T-helper 1 cell treated with Interleukin-12 subunit alpha and Interleukin-12 subunit beta and Interleukin-4 antibody, amounts not matched to agents 30 ng/mL and 1 ng/mL, for 36 hours (primary cell): ENCODE data around the gene GHRL. TPM values are rescaled to one million over a fixed set of nuclear protein-coding genes. Genes with fewer than 3 reads are reported as not detected.

Experiments
- intact Hi-C: fragments of 100-400 bp; cut with micrococcal nuclease; formaldehyde crosslinking; loops from one replicate; pipeline ENCODE4 v1.15.1; 2024
- total RNA-seq: library from RNA; stranded (reverse); gene quantifications from 2 replicates; pipeline ENCODE4 v1.2.3, GENCODE V29; 2022

GHRL gene
- 3.2 and 6.9 TPM in 2 replicates for total RNA-seq

- intact Hi-C loops: no loop called here
Observed at GRCh38 chr3:10292505-10293419, at the start of gene GHRL. Gene GHRL (minus strand): TSS chr3:10292947. CDS start chr3:10290180, 2,767 bp downstream.

DNA sequence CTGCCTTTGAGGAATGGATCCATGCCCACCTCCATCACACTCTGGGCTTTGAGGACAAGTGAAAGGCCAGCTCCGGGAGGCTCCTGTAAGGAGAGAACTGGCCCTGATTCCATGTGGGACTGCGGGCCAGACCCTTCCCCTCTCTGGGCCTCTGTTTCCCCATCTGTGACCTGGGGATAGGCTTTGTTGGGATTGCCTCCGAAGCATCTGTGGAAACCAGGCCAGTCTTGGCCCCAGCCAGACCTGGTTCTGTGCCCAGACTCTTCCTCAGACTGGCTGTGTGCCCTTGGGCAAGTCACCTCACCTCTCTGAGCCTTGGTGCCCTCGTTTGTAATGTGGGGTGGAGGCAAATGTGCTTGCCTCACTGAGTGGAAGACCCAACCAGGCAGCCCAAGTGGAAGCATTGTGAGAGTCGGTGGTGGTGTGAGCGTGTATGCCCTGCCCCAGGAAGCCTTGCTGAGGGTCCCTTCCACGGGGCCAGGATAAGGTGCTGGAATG, 49.2 kb upstream of the GHRL start:
- intact Hi-C loops: no loop called here

- intact Hi-C loops: no loop called here
Observed at GRCh38 chr3:10340476-10340875, 47.7 kb upstream of the GHRL start.

- intact Hi-C loops: no loop called here
Observed at GRCh38 chr3:10340046-10340445, 47.3 kb upstream of the GHRL start.

DNA sequence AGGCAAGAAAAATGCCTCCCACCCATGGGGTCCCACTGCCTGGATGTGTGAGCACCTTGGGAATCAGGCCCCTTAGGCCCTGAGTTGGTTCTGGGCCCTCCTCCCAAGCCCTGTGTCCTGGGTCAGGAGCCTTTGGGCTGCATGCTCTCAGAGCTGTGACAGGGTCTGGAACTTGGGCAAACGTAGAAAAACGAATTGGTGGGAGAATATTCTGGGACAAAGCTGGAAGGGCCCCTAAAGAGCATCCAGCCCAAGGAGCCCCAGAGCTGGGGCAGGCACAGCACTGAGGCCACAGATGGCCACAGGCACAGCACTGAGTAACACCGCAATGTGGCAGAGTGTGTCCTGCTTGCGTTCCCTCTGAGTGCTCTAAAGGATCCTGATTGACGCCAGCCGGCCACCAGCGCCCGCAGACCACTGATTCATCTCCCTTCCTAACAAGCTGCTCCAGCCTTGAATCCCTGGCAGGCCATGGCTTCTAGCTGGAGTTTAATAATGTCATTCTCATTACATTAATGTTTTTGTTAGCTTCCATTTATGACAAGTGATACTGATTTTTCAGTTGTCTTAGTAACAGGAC, 46.7 kb upstream of the GHRL start:
- intact Hi-C loops: no loop called here

- intact Hi-C loops: no loop called here
Observed at GRCh38 chr3:10338591-10339353, 46.0 kb upstream of the GHRL start.

- intact Hi-C loops: no loop called here
Observed at GRCh38 chr3:10338164-10338470, 45.4 kb upstream of the GHRL start.

DNA sequence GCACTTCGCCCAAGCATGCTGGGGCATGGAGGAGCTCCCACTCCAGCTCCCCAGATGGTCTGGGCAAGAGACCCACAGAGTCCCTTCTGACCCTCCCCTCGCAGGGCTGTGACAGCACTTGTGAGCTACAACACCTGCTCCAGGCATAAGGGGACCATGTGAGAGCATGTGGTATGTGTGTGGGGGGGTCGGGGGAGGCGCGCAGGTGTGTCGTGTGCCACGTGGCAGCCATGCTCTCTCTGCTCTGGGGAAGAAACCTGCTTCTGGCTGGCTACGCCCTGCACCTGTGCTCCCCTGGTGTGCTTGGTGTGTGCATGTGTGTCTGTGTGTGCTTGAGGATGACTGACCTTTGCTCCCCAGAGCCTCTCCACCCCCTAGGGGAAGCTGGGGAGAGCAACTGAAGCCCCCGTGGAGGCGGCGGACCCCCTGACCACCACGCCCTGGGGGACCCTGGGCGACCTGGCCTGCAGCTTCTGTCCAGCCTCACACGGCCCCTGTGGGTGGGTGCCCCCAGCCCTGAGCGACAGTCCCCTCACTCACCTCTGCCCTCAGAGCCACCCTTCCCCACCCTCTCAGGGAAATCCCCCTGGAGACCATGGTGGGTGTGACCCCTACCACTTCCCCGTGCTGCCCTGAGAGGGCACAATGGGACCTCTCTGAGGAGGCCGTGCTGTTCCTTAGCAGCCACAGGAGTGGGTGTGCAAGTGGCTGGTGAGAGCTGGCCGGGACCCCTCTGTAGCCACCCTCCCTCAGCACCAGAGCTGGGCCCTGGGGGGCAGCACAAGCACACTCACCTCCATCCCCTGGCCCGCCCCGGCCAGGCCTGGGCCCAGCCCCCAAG, 44.8 kb upstream of the GHRL start:
- intact Hi-C loops: no loop called here

GRCh38 chr3:10336761-10337160, 44.0 kb upstream of the GHRL start:
- intact Hi-C loops: no loop called here

- intact Hi-C loops: no loop called here
Observed at GRCh38 chr3:10335871-10336622, 43.3 kb upstream of the GHRL start.

- intact Hi-C loops: no loop called here
Observed at GRCh38 chr3:10335190-10335738, 42.5 kb upstream of the GHRL start.

- intact Hi-C loops: no loop called here
Observed at GRCh38 chr3:10334459-10334858, 41.7 kb upstream of the GHRL start.

- intact Hi-C loops: no loop called here
Observed at GRCh38 chr3:10334042-10334441, 41.3 kb upstream of the GHRL start.

DNA sequence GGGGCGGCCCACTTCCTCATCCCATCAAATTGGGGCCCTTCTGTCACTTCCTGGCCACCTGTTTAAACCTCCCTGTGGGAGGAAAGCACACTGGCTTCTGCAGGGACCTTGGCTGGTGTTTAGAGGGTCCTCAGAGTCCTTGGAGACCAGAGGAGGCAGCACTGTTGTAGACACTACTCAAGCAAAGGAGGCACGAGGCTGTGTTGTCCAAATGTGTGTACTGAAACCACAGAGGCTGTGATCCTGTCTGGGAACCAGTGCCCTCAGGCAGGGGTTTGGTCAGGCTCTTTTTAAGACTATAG, 40.6 kb upstream of the GHRL start:
- intact Hi-C loops: no loop called here

DNA sequence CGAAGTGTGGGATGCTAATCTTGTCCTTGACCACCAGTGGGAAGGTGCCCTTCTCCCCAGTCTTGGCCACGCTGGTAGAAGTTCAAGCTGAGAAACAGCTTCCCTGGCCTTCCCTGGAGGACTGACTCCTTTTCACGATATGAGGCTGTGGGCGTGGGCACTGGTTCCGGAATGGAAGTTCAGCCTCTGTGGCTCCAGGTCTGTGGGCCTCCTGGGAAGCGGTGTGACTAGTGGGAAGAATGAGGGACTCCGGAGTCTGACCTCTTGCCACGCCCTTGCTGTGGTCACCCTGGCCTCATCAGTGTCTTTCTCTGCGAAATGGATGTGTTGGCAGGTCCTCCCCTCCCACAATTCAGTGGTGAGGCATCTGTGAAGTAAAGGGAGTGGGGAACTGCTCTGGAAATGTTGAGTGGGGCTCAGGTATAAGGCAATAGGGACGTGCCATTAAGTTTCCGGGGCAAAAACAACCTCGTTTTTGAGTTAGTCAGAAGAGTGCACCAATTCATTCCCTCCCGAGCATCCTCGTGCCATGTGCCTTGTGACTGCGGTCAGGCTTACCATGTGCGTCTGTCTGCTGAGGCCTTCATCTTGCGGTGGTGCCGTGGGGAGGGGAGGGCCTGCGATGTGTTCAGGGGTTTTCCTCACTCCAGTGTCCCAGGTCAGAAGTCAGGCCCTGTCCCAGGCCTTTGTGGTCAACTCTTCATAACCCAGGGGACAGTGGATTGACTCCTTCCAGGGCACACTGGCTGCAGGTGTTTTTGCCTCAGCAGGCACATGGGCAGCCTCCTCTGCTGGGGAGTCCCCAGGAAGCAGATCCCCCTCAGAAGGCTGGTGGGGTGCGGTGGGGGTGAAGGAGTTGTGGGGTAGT, 40.0 kb upstream of the GHRL start:
- intact Hi-C loops: no loop called here

DNA sequence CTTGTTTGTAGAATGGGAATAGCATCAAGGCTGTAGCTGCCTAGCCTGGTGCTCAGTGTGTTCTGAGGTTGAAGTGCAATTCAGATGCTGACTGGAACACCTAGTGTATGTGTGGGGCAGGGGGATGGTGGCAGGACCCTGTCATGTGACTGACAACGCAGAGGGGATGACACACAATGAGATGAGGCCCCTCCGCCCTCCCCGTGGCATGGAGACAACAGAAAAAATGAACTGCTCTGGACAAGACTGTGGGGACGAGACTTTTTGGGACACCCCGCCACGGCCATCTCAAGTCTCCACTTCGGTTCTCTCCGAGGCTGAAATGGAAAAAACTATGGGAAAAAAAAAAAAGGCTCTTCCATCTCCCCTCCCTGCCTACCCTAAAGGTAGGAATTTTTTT, 38.6 kb upstream of the GHRL start:
- intact Hi-C loops: no loop called here

GRCh38 chr3:10330319-10330718, 37.6 kb upstream of the GHRL start:
- intact Hi-C loops: no loop called here

GRCh38 chr3:10329495-10330015, 36.8 kb upstream of the GHRL start:
- intact Hi-C loops: no loop called here

GRCh38 chr3:10328460-10329071, 35.8 kb upstream of the GHRL start:
- intact Hi-C loops: no loop called here
